ENCODE measurements around the gene IGFL1.
"Not testable (repeated sequence)": the region's sequence is repeated elsewhere in the genome, so short reads cannot be mapped to it uniquely, and the experiment has no call there.

IGFL1 gene

GRCh38 chr19:46226438-46226973 is 3.0 kb upstream of the IGFL1 start:
- no peak overlapping the region for H3K27ac Mint-ChIP-seq
- no peaks in the 10 kb centered on the region for H3K36me3 Mint-ChIP-seq
- peaks cover 5% of the 10 kb centered on the region for H3K4me1 Mint-ChIP-seq (ENCODE audit: low read depth)
- H3K27me3 Mint-ChIP-seq, result peaks cover 23% of the 10 kb centered on the region
- no peak overlapping the region for H3K4me3 Mint-ChIP-seq
- no peaks in the 10 kb centered on the region for H3K9me3 Mint-ChIP-seq (ENCODE audit: low read depth)

GRCh38 chr19:46232029-46232428 is 2.5 kb downstream of the IGFL1 start:
- H3K27me3 Mint-ChIP-seq, result peaks cover 16% of the 10 kb centered on the region

GRCh38 chr19:46232468-46232867 is 2.9 kb downstream of the IGFL1 start:
- Mint-ChIP-seq H3K4me1 (ENCODE audit: low read depth) (no peaks in the 10 kb centered on the region), H3K4me3 (no peak overlapping the region), H3K27me3 (peaks cover 16% of the 10 kb centered on the region), H3K27ac (no peak overlapping the region), H3K36me3 (no peaks in the 10 kb centered on the region), H3K9me3 (ENCODE audit: low read depth) (no peaks in the 10 kb centered on the region)

More at GRCh38 chr19:46232029-46232428, 2.5 kb downstream of the IGFL1 start:
- Mint-ChIP-seq H3K27ac (no peak overlapping the region), H3K4me1 (ENCODE audit: low read depth) (no peaks in the 10 kb centered on the region), H3K36me3 (no peaks in the 10 kb centered on the region), H3K4me3 (no peak overlapping the region), H3K9me3 (ENCODE audit: low read depth) (no peaks in the 10 kb centered on the region)

DNA sequence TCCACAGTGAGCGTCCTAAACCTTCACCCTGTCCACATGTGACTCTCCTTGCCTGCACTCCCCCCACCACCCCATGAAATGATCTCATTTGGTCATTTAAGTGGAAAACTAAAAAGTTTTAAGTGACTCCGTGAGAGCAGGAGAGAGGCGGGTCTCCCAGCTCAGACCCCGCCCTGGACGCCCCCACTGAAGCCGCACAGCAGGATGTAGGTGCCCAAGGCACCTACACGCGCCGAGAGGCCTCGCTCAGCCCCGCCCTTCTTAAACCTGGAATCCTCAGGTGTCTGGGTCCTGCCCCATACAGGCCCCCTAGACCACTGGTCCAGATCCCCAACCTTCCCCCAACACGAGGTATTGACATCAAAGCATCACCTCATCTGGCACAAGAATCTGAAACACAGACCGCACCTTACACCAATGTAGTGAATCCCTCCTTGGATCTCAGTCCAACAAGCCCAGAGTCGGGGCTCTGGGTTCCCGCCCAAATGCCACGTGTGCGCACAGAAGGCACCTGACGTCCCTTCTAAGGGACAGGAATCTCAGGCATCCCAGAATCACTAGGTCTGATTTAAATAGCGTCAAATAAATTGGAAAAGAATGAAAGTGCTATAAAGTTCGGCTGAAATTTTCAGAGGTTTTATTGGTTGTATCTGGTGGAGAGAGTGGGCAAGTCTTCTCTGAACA is 3.5 kb downstream of the IGFL1 start:
- no peak overlapping the region for H3K27ac Mint-ChIP-seq
- H3K36me3 Mint-ChIP-seq, result no peaks in the 10 kb centered on the region
- peaks cover 16% of the 10 kb centered on the region for H3K27me3 Mint-ChIP-seq

DNA sequence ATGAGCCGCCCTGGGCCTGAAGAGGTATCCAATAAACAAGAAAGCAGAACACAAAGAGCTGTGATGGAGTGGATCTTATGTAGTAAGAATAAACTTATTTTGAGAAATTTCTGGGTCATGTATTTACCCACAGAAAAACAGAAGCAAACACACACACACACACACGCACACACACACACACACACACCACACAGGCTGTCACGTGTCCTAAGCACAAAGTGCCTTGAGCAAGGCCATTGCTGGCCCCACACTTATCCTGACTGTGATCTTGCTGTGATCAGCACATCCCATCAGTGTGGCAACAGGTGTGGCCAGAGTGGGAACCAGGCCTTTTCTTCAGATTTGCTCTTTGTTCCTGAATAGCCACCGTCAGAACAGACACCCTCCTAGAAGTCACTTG is 4.3 kb downstream of the IGFL1 start:
- not testable (repeated sequence) for H3K4me1 Mint-ChIP-seq (ENCODE audit: low read depth); H3K4me3 Mint-ChIP-seq; H3K9me3 Mint-ChIP-seq (ENCODE audit: low read depth); H3K27ac Mint-ChIP-seq; H3K36me3 Mint-ChIP-seq
- H3K27me3 Mint-ChIP-seq, result peaks cover 20% of the 10 kb centered on the region

More for the DNA sequence above, 3.5 kb downstream of the IGFL1 start:
- no peaks in the 10 kb centered on the region for H3K9me3 Mint-ChIP-seq (ENCODE audit: low read depth)
- H3K4me1 Mint-ChIP-seq (ENCODE audit: low read depth), result no peaks in the 10 kb centered on the region
- no peak overlapping the region for H3K4me3 Mint-ChIP-seq

DNA sequence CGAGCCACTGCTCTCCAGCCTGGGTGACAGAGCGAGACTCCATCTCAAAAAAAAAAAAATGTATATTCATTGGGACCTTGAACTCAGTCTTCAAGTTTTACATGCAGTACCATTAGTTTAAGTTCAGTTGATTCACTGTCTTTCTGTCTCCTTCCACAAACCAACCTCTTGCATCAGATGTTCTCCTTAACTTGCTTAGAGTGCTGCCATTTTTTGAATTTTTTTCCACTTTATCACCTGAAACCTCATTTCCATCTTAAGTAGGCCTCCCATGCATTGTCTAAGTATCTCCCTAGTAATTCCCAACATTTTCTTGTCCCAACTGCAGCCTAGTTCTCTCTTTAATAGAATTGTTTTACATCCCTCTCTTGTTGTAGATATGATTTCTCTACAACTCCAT is 8.6 kb downstream of the IGFL1 start:
- not testable (repeated sequence) for H3K4me1 Mint-ChIP-seq (ENCODE audit: low read depth); H3K9me3 Mint-ChIP-seq (ENCODE audit: low read depth); H3K4me3 Mint-ChIP-seq; H3K36me3 Mint-ChIP-seq; H3K27ac Mint-ChIP-seq
- H3K27me3 Mint-ChIP-seq, result peaks cover 30% of the 10 kb centered on the region

DNA sequence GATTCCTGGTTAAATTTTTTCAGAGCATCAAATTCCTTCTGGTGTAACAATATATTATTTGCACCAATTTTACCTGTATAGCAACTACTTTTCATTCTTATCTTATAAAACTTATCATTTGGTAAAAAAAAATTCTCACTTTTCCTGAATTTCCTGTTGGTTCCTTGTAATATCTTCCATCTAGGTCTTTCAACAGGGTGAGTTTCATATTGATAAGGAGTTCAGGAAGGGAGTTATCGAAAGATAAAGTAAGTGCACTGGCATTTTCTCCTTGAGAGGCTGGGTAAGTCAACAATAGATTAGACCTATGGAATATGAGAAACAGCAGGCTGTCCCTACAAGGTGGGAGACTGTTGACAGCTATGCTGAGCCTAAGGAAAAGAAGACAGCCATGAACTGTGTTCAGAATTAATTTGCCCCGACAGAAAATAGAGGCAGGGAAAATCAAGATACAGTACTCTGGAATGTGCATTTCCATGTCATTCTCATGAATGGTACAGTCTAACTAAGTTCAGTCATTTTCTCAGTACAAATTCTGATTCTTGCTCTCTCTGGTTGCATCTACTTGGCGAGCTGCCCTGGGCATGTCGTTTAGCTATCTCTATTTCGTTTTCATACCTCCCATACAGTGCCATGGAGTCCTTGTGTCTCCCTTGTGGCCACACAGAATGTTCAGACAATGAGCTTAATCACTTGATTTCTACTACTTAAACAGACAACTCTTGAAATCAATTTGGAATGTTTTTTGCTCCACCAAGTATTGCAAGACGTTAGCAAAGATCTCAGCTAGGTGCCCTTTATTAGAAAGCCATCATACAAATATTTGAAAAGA is 9.9 kb downstream of the IGFL1 start:
- Mint-ChIP-seq H3K27me3 (peaks cover 32% of the 10 kb centered on the region), H3K36me3 (no peaks in the 10 kb centered on the region)

DNA sequence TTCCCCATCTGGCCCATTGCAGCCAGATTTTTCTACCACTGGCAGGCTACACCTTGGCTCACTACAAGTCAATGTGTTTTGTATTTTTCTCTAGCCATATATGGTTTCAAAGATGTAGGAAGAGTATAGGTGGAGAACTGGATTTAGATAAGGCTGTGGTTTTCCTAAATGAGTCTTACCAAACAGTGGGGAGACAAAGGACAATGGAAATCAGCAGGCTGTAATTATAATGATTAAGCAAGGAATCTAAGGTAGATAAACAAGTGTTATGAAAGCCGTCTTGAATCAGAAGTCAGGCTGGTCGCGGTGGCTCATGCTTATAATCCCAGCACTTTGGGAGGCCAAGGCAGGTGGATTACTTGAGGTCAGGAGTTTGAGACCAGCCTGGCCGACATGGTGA is 11.2 kb downstream of the IGFL1 start:
- Mint-ChIP-seq H3K27ac (no peak overlapping the region), H3K27me3 (peaks cover 31% of the 10 kb centered on the region), H3K4me1 (ENCODE audit: low read depth) (no peaks in the 10 kb centered on the region), H3K4me3 (no peak overlapping the region), H3K36me3 (no peaks in the 10 kb centered on the region), H3K9me3 (ENCODE audit: low read depth) (no peaks in the 10 kb centered on the region)

More for the DNA sequence above, 9.9 kb downstream of the IGFL1 start:
- no peaks in the 10 kb centered on the region for H3K4me1 Mint-ChIP-seq (ENCODE audit: low read depth)
- H3K27ac Mint-ChIP-seq, result no peak overlapping the region
- H3K9me3 Mint-ChIP-seq (ENCODE audit: low read depth), result no peaks in the 10 kb centered on the region
- no peak overlapping the region for H3K4me3 Mint-ChIP-seq

DNA sequence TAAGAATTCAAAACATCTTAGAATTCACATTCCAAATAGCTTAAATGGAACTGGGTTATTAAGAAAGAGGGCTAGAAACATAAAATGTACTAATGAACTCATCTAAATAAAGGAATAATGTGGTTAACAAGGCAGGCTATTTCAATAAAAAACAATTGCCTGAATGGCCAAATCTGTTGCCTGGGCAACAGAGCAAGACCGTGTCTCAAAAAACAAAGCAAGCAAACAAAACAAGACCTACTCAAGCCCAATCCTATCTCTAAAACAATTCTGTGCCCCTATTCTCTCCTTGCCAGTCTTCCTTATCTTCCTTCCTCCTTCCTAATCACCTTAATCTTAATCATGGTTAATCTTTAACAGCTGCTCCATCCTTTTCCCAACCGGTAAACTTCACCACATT is 12.1 kb downstream of the IGFL1 start:
- H3K4me3 Mint-ChIP-seq, result no peak overlapping the region
- H3K27ac Mint-ChIP-seq, result no peak overlapping the region
- no peaks in the 10 kb centered on the region for H3K36me3 Mint-ChIP-seq
- H3K4me1 Mint-ChIP-seq (ENCODE audit: low read depth), result no peaks in the 10 kb centered on the region
- H3K27me3 Mint-ChIP-seq, result peaks cover 36% of the 10 kb centered on the region
- no peaks in the 10 kb centered on the region for H3K9me3 Mint-ChIP-seq (ENCODE audit: low read depth)

DNA sequence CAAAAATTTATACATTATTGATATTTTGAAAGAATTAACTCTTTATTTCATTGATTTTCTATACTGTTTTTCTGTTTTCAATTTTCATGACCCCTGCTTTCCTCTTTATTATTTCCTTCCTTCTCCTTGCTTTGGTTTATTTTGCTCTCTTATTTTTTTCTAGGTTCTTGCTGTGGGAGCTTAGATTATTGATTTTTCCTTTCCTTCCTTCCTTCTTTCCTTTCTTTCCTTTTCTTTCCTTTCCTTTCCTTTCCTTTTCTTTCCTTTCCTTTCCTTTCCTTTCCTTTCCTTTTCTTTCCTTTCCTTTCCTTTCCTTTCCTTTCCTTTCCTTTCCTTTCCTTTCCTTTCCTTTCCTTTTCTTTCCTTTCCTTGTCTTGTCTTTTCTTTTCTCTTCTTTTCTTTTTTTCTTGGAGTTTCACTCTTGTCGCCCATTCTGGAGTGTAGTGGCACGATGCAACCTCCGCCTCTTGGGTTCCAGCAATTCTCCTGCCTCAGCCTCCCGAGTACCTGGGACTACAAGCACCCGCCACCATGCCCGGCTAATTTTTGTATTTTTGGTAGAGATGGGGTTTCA is 13.6 kb downstream of the IGFL1 start:
- not testable (repeated sequence) for H3K9me3 Mint-ChIP-seq (ENCODE audit: low read depth); H3K27ac Mint-ChIP-seq; H3K4me1 Mint-ChIP-seq (ENCODE audit: low read depth); H3K36me3 Mint-ChIP-seq; H3K4me3 Mint-ChIP-seq
- H3K27me3 Mint-ChIP-seq, result peaks cover 36% of the 10 kb centered on the region

DNA sequence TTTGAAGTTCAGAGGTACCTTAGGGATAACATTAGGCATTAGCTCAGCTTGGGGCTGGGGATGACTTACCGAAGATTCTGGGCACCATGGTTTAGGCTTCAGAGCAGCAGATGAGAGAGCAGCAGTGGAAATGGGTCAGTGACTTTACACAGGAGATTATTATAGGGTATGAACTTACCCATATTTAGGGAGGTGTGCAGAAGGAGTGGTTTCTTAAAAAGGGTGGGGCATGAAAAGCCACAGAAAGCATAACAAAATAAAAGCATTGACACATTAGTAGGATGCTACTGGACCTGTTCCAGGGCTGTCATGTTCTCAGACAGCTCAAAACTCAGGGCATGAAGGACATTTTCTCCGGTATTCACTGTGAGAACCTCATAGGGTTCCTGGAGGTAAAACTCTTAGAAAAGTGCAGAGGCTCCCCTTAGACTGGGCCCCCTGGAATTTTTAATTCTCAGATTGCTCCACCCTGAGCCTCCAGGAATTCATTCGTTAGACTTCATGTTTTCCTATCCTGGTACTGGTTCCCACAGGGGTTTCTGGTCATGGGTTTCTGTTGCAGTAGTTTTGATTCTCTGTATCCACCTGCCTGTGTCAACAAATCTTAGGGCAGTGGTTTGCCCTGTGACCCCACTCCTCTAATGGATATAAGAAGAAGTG is 20.7 kb downstream of the IGFL1 start:
- no peak overlapping the region for H3K27ac Mint-ChIP-seq
- H3K36me3 Mint-ChIP-seq, result no peaks in the 10 kb centered on the region
- H3K9me3 Mint-ChIP-seq (ENCODE audit: low read depth), result no peaks in the 10 kb centered on the region
- no peak overlapping the region for H3K4me3 Mint-ChIP-seq
- H3K27me3 Mint-ChIP-seq, result peaks cover 31% of the 10 kb centered on the region
- H3K4me1 Mint-ChIP-seq (ENCODE audit: low read depth), result no peaks in the 10 kb centered on the region

DNA sequence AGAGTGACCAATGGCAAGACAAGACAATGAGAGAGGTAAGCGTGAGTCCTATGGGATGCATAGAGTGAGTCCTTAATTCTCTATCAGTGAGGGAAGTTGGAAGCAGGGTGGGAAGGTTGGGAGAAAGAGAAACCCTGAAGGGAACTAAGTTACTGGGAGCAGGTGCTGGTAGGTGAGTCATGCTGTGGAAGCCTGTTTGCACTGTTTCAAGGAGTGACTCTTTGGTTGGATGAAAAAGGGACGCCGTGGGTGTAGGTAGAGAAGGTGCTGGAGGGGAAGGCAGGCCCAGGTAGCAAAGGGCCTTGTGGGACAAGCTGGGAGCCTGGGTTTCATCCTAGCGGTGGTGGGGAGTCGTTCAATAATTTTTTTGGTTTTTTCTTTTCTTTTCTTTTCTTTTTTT is 21.9 kb downstream of the IGFL1 start:
- Mint-ChIP-seq H3K27ac (no peak overlapping the region), H3K36me3 (no peaks in the 10 kb centered on the region), H3K9me3 (ENCODE audit: low read depth) (no peaks in the 10 kb centered on the region), H3K27me3 (peaks cover 28% of the 10 kb centered on the region), H3K4me3 (no peak overlapping the region), H3K4me1 (ENCODE audit: low read depth) (no peaks in the 10 kb centered on the region)

GRCh38 chr19:46254776-46255175 is 25.2 kb downstream of the IGFL1 start:
- Mint-ChIP-seq H3K27ac (no peak overlapping the region), H3K27me3 (peaks cover 22% of the 10 kb centered on the region), H3K4me1 (ENCODE audit: low read depth) (no peaks in the 10 kb centered on the region), H3K36me3 (no peaks in the 10 kb centered on the region), H3K9me3 (ENCODE audit: low read depth) (no peaks in the 10 kb centered on the region), H3K4me3 (no peak overlapping the region)

DNA sequence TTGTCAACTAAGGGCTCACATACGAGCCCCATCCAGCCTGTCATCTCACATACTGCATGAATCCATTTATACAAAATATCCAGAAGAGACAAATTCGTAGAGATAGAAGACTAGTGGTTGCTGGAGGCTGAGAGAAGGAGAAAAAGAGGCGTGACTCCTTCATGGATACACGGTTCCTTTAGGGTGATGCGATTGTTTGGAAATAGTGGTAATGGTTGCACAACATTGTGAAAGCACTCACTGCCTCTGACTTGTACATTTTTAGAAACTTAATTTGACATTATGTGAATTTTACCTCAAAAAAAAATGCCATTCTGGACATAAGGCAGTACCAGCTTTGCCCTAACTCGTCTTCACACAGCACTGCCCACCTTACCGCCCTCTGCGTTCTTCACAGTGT is 27.3 kb downstream of the IGFL1 start:
- no peaks in the 10 kb centered on the region for H3K4me1 Mint-ChIP-seq (ENCODE audit: low read depth)
- no peak overlapping the region for H3K27ac Mint-ChIP-seq
- no peaks in the 10 kb centered on the region for H3K9me3 Mint-ChIP-seq (ENCODE audit: low read depth)
- no peak overlapping the region for H3K4me3 Mint-ChIP-seq
- H3K36me3 Mint-ChIP-seq, result no peaks in the 10 kb centered on the region
- peaks cover 17% of the 10 kb centered on the region for H3K27me3 Mint-ChIP-seq

DNA sequence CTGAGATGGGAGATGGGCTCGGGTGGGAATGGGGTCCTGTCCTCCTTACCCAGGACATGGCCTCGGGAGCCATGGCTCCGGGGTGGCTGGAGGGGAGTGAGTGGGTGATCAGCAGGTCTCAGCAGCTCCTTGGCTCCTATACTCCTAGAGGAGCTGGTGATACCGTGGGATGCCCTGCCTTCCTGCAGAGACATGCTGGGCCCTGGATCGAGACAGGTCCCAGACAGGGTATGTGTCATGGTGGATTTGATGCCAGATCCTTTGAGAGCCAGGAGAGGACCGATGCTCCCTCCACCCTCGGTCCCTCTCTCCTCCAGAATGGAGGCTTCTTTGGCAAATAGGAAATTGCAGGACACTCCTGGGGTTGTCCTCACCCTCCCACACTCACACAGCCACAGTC is 32.0 kb downstream of the IGFL1 start:
- not testable (repeated sequence) for H3K9me3 Mint-ChIP-seq (ENCODE audit: low read depth); H3K36me3 Mint-ChIP-seq; H3K4me3 Mint-ChIP-seq; H3K27ac Mint-ChIP-seq
- peaks cover 12% of the 10 kb centered on the region for H3K27me3 Mint-ChIP-seq
- peaks cover 16% of the 10 kb centered on the region for H3K4me1 Mint-ChIP-seq (ENCODE audit: low read depth)

Measured in activated naive CD8-positive, alpha-beta T cell (primary cell).